Activated CD8-positive, alpha-beta memory T cell treated with anti-CD3 and anti-CD28 coated beads for 36 hours (primary cell): ENCODE data around the gene PRCD. TPM values are rescaled to one million over a fixed set of nuclear protein-coding genes. Genes with fewer than 3 reads are reported as not detected.

Experiments used
- CTCF ChIA-PET: fragments of 350-600 bp; sonication (Branson Sonifier 250); formaldehyde crosslinking; loops from one replicate; lab custom pipeline; 2021; ENCODE audit warnings: antibody characterized with exemption; lab: Charles Lee
- POLR2A ChIA-PET: fragments of 350-600 bp; sonication (Branson Sonifier 250); formaldehyde crosslinking; loops from one replicate; lab custom pipeline; 2021; ENCODE audit warnings: antibody characterized with exemption; lab: Charles Lee
- total RNA-seq, 2 experiments: library from RNA; stranded (reverse); gene quantifications; one replicate each; pipeline ENCODE4 v1.2.3, GENCODE V29; 2021

Gene PRCD
- under 1 TPM in 1 of 2 experiments, not detected in 1; 0.08 TPM for total RNA-seq

GRCh38 chr17:76539631-76540271 is at the start of gene PRCD:
PRCD (plus strand) TSS chr17:76540044; CDS start chr17:76540142, 98 bp downstream.
- CTCF ChIA-PET = interaction anchor here (2.2 kb wide), 1 partner anchor 17 kb away, joined by 10 read pairs; no protein-coding TSS in a partner anchor
- POLR2A ChIA-PET = no interaction called here

GRCh38 chr17:76490112-76490710 is 49.6 kb upstream of the PRCD start:
- ChIA-PET POLR2A (no interaction called here), CTCF (interaction anchor here (0.6 to 1.6 kb wide), 5 partner anchors 10 to 45 kb away, joined by 3 to 4 read pairs (median 3); no protein-coding TSS in a partner anchor)

- ChIA-PET POLR2A (interaction anchor here (0.5 to 1.7 kb wide), 2 partner anchors 219 to 223 kb away, joined by 3 to 4 read pairs; no protein-coding TSS in a partner anchor), CTCF (interaction anchor here (0.8 to 3.0 kb wide), 4 partner anchors 11 to 46 kb away, joined by 3 to 12 read pairs (median 4); partner anchors contain the start of gene AANAT)
These were observed 48.3 kb upstream of the PRCD start for GRCh38 chr17:76491271-76492122.

GRCh38 chr17:76492123-76492988 is 47.5 kb upstream of the PRCD start:
- CTCF ChIA-PET = interaction anchor here (1.0 to 3.0 kb wide), 3 partner anchors 14 to 30 kb away, joined by 3 to 12 read pairs (median 6); partner anchors contain the start of gene AANAT
- POLR2A ChIA-PET = interaction anchor here (0.5 to 1.7 kb wide), 5 partner anchors 65 to 572 kb away, joined by 3 to 10 read pairs (median 4); no protein-coding TSS in a partner anchor

GRCh38 chr17:76492989-76493501 is 46.8 kb upstream of the PRCD start:
- ChIA-PET POLR2A (interaction anchor here (0.6 to 1.7 kb wide), 5 partner anchors 26 to 573 kb away, joined by 3 to 10 read pairs (median 4); partner anchors contain the start of gene AANAT), CTCF (interaction anchor here (0.9 to 3.0 kb wide), 5 partner anchors 14 to 186 kb away, joined by 3 to 12 read pairs (median 5); partner anchors contain the start of gene AANAT)

- ChIA-PET CTCF (interaction anchor here (0.9 to 3.0 kb wide), 5 partner anchors 13 to 185 kb away, joined by 3 to 12 read pairs (median 5); partner anchors contain the start of gene AANAT), POLR2A (interaction anchor here (0.6 to 1.7 kb wide), 5 partner anchors 27 to 573 kb away, joined by 3 to 10 read pairs (median 4); partner anchors contain the start of gene AANAT)
These were observed 46.2 kb upstream of the PRCD start for GRCh38 chr17:76493505-76494167.

- ChIA-PET POLR2A (no interaction called here), CTCF (no interaction called here)
These were observed 44.0 kb upstream of the PRCD start for GRCh38 chr17:76495663-76496400.

- POLR2A ChIA-PET = no interaction called here
These were observed 43.4 kb upstream of the PRCD start for GRCh38 chr17:76496464-76496863.

GRCh38 chr17:76497699-76497978 is 42.2 kb upstream of the PRCD start:
- ChIA-PET CTCF (interaction anchor here (1.3 to 1.8 kb wide), 3 partner anchors 9 to 25 kb away, joined by 3 to 7 read pairs (median 4); no protein-coding TSS in a partner anchor), POLR2A (no interaction called here)

More at GRCh38 chr17:76496464-76496863, 43.4 kb upstream of the PRCD start:
- CTCF ChIA-PET = interaction anchor here (1.3 kb wide), 1 partner anchor 11 kb away, joined by 3 read pairs; no protein-coding TSS in a partner anchor

GRCh38 chr17:76497979-76498875 is 41.6 kb upstream of the PRCD start:
- CTCF ChIA-PET = interaction anchor here (1.3 to 1.8 kb wide), 3 partner anchors 9 to 45 kb away, joined by 3 to 7 read pairs (median 4); partner anchors contain the start of gene UBE2O
- POLR2A ChIA-PET = no interaction called here

- ChIA-PET CTCF (interaction anchor here (1.2 to 1.8 kb wide), 4 partner anchors 8 to 58 kb away, joined by 3 to 7 read pairs (median 4); partner anchors contain the start of gene UBE2O), POLR2A (no interaction called here)
These were observed 41.0 kb upstream of the PRCD start for GRCh38 chr17:76498876-76499251.

GRCh38 chr17:76499267-76499667 is 40.6 kb upstream of the PRCD start:
- POLR2A ChIA-PET = no interaction called here

GRCh38 chr17:76500074-76500746 is 39.6 kb upstream of the PRCD start:
- POLR2A ChIA-PET = interaction anchor here (0.5 to 1.2 kb wide), 3 partner anchors 33 to 131 kb away, joined by 3 to 5 read pairs (median 4); partner anchors contain the start of gene AANAT
- CTCF ChIA-PET = interaction anchor here (1.0 to 2.9 kb wide), 6 partner anchors 10 to 103 kb away, joined by 3 to 10 read pairs (median 4); partner anchors contain the start of genes AANAT and UBE2O

More at GRCh38 chr17:76499267-76499667, 40.6 kb upstream of the PRCD start:
- CTCF ChIA-PET = interaction anchor here (1.2 to 2.9 kb wide), 5 partner anchors 24 to 58 kb away, joined by 3 to 10 read pairs (median 7); partner anchors contain the start of genes AANAT and UBE2O

- POLR2A ChIA-PET = interaction anchor here (0.8 to 1.2 kb wide), 2 partner anchors 34 to 49 kb away, joined by 3 to 4 read pairs; partner anchors contain the start of gene AANAT
- CTCF ChIA-PET = interaction anchor here (1.0 to 2.9 kb wide), 4 partner anchors 10 to 103 kb away, joined by 3 to 10 read pairs (median 4); partner anchors contain the start of gene UBE2O
These were observed 39.2 kb upstream of the PRCD start for GRCh38 chr17:76500747-76501017.
